ENCODE data around the gene C2CD4A. TPM values are rescaled to one million over a fixed set of nuclear protein-coding genes. Genes with fewer than 3 reads are reported as not detected.

C2CD4A gene
- total and polyA plus RNA-seq, 9 of the 15 experiments (the other 6 are each of a cell fraction or from before 2014, with no cell fraction given) = not detected

DNA sequence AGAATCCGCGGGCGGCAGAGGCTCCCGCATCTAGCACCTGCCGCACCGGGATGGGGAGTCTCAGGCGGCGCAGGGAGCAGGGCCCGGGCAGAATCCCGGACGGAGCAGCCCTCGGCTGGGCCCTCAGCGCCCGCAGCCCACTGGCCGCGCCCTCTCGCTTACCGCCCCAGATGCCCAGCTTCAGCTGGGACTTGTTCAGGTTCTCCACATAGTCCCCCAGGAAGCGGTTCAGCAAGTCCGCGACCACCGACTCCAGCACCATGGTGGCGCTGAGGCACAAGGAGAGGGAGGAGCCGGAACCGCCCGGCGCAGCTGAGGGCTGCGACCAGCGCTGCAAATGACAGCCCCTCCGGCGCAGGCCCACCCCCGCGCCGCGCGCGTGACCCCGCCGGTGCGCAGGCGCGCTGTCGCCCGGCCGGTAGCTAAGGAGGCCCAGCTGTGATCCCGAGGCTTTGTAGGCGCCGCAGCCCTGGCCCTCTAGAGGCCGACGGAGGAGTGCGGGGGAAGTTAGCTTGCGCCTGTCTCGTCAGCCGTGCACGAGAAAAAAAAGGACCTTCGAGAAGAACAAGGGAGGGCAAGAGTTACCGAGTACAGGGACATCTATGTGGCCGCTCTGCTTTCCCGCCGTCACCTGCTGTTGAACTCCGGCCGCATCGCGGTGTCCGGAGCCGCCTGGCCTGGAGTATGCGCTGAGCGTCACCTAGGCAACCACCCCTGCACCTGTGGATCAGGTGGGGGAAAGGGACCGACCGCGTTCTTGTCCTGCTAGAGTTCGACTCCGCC lies 6.5 kb upstream of the C2CD4A start, which contains the start of gene VPS13C (continued):
- TF ChIP-seq, protein P1, sequence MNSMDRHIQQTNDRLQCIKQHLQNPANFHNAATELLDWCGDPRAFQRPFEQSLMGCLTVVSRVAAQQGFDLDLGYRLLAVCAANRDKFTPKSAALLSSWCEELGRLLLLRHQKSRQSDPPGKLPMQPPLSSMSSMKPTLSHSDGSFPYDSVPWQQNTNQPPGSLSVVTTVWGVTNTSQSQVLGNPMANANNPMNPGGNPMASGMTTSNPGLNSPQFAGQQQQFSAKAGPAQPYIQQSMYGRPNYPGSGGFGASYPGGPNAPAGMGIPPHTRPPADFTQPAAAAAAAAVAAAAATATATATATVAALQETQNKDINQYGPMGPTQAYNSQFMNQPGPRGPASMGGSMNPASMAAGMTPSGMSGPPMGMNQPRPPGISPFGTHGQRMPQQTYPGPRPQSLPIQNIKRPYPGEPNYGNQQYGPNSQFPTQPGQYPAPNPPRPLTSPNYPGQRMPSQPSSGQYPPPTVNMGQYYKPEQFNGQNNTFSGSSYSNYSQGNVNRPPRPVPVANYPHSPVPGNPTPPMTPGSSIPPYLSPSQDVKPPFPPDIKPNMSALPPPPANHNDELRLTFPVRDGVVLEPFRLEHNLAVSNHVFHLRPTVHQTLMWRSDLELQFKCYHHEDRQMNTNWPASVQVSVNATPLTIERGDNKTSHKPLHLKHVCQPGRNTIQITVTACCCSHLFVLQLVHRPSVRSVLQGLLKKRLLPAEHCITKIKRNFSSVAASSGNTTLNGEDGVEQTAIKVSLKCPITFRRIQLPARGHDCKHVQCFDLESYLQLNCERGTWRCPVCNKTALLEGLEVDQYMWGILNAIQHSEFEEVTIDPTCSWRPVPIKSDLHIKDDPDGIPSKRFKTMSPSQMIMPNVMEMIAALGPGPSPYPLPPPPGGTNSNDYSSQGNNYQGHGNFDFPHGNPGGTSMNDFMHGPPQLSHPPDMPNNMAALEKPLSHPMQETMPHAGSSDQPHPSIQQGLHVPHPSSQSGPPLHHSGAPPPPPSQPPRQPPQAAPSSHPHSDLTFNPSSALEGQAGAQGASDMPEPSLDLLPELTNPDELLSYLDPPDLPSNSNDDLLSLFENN (IDR thresholded peaks at IDR 0.05; ENCODE audit: low read depth in 2 of 2, low read length in 2 of 2) = 0 out of 4 replicates have a peak, but pooled peaks of 1 of the 2 experiments have one; percentile 26
- TF ChIP-seq MAFK (IDR thresholded peaks at IDR 0.05; ENCODE audit: low read length) = peak; percentile 16; the same call in 1 of the 2 replicates
- no peak; a peak in 1 of 4 replicates for TF ChIP-seq ETV6 (IDR thresholded peaks at IDR 0.05; ENCODE audit: borderline replicate concordance in 1 of 2, low read depth in 2 of 2, low read length in 1 of 2)
- no peak for TF ChIP-seq ETV6 (CRISPR knock-in tag; IDR thresholded peaks at IDR 0.05; ENCODE audit: borderline replicate concordance)
- TF ChIP-seq SMARCA4 (IDR thresholded peaks at IDR 0.05) = 0 out of 2 replicates have a peak, but pooled peaks have one; percentile 22
- TF ChIP-seq MTF1 (CRISPR knock-in tag; IDR thresholded peaks at IDR 0.05; ENCODE audit: borderline replicate concordance) = no peak
- TF ChIP-seq, protein P2, sequence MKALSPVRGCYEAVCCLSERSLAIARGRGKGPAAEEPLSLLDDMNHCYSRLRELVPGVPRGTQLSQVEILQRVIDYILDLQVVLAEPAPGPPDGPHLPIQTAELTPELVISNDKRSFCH (CRISPR knock-in tag; IDR thresholded peaks at IDR 0.05) = no peak
- TF ChIP-seq, protein P2 (tag; IDR thresholded peaks at IDR 0.05) = no peak
- no peak for TF ChIP-seq HDGF (IDR thresholded peaks at IDR 0.05)
- no peak for TF ChIP-seq EP400 (IDR thresholded peaks at IDR 0.05)
- no peak for TF ChIP-seq SLC30A9 (CRISPR knock-in tag; IDR thresholded peaks at IDR 0.05)
- TF ChIP-seq HDAC3 (IDR thresholded peaks at IDR 0.05; ENCODE audit: borderline replicate concordance, partially characterized antibody) = no peak
- TF ChIP-seq HMG20B (CRISPR knock-in tag; IDR thresholded peaks at IDR 0.05) = no peak
- TF ChIP-seq HNRNPUL1 (IDR thresholded peaks at IDR 0.05; ENCODE audit: low read length) = no peak
- TF ChIP-seq NCOA2 (IDR thresholded peaks at IDR 0.05; ENCODE audit: partially characterized antibody in 2 of 2) = no peak
- TF ChIP-seq SUPT5H (IDR thresholded peaks at IDR 0.05) = peak; percentile 79
- TF ChIP-seq TRIM28 (IDR thresholded peaks at IDR 0.05) = no peak
- no peak for TF ChIP-seq ILF3 (IDR thresholded peaks at IDR 0.05; ENCODE audit: borderline replicate concordance)
- no peak for TF ChIP-seq ESRRB (CRISPR knock-in tag; IDR thresholded peaks at IDR 0.05; ENCODE audit: borderline replicate concordance)
- TF ChIP-seq, protein P3, sequence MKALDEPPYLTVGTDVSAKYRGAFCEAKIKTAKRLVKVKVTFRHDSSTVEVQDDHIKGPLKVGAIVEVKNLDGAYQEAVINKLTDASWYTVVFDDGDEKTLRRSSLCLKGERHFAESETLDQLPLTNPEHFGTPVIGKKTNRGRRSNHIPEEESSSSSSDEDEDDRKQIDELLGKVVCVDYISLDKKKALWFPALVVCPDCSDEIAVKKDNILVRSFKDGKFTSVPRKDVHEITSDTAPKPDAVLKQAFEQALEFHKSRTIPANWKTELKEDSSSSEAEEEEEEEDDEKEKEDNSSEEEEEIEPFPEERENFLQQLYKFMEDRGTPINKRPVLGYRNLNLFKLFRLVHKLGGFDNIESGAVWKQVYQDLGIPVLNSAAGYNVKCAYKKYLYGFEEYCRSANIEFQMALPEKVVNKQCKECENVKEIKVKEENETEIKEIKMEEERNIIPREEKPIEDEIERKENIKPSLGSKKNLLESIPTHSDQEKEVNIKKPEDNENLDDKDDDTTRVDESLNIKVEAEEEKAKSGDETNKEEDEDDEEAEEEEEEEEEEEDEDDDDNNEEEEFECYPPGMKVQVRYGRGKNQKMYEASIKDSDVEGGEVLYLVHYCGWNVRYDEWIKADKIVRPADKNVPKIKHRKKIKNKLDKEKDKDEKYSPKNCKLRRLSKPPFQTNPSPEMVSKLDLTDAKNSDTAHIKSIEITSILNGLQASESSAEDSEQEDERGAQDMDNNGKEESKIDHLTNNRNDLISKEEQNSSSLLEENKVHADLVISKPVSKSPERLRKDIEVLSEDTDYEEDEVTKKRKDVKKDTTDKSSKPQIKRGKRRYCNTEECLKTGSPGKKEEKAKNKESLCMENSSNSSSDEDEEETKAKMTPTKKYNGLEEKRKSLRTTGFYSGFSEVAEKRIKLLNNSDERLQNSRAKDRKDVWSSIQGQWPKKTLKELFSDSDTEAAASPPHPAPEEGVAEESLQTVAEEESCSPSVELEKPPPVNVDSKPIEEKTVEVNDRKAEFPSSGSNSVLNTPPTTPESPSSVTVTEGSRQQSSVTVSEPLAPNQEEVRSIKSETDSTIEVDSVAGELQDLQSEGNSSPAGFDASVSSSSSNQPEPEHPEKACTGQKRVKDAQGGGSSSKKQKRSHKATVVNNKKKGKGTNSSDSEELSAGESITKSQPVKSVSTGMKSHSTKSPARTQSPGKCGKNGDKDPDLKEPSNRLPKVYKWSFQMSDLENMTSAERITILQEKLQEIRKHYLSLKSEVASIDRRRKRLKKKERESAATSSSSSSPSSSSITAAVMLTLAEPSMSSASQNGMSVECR (CRISPR knock-in tag; IDR thresholded peaks at IDR 0.05) = peak; percentile 58

Measured in K562 (cell line).